Gastroesophageal sphincter (tissue), 4 donors: ENCODE data around the gene SUPT5H. TPM values are rescaled to one million over a fixed set of nuclear protein-coding genes. Genes with fewer than 3 reads are reported as not detected.

Source experiments
- ATAC-seq: fragments of 150-250 bp; one replicate; pipeline ENCODE4 v1.9.1; 2016; ENCODE audit warnings: mild to moderate bottlenecking, moderate library complexity
- H3K27ac ChIP-seq, 4 donors: fragments of 200-600 bp; sonication (generic) in 3 of 4; 1 replicate in 3 of 4; 2 replicates in 1 of 4; pipeline ENCODE4 v1.5.1; 2016 to 2019
- H3K27me3 ChIP-seq: fragments of 200-600 bp; sonication (generic); one replicate; pipeline ENCODE4 v1.5.1; 2019
- H3K36me3 ChIP-seq, 2 donors: fragments of 200-600 bp; sonication (generic); one replicate each; pipeline ENCODE4 v1.5.1; 2019; ENCODE audit warnings: control low read depth in 1 of 2
- H3K4me1 ChIP-seq, 3 donors: fragments of 200-600 bp; sonication (generic); 1 replicate in 2 of 3; 2 replicates in 1 of 3; pipeline ENCODE4 v1.5.1; 2016 to 2019; ENCODE audit warnings: control low read depth in 2 of 3
- H3K4me3 ChIP-seq, 2 donors: fragments of 200-600 bp; sonication (generic); one replicate each; pipeline ENCODE4 v1.5.1; 2019; ENCODE audit warnings: mild to moderate bottlenecking in 1 of 2, moderate library complexity in 1 of 2
- H3K9me3 ChIP-seq, 3 donors: fragments of 200-600 bp; sonication (generic); one replicate each; pipeline ENCODE4 v1.5.1; 2017 to 2019; ENCODE audit warnings: control low read depth in 2 of 3
- EP300 ChIP-seq: sonication (generic); formaldehyde crosslinking; IDR thresholded peaks from one replicate; pipeline ENCODE4 v1.6.1; 2017; ENCODE audit warnings: antibody characterized with exemption, mild to moderate bottlenecking
- POLR2A ChIP-seq, 2 donors: fragments of 450-650 bp; IDR thresholded peaks; one replicate each; pipeline ENCODE4 v1.6.1; 2017; ENCODE audit warnings: antibody characterized with exemption in 2 of 2, mild to moderate bottlenecking in 2 of 2, moderate library complexity in 1 of 2
- POLR2AphosphoS5 ChIP-seq: sonication (generic); formaldehyde crosslinking; IDR thresholded peaks from one replicate; pipeline ENCODE4 v1.6.1; 2017; ENCODE audit warnings: antibody characterized with exemption
- WGBS, 2 donors: methylation state at CpG; one replicate each; pipeline ENCODE4 v1.1.5; 2018; ENCODE audit warnings: low coverage in 1 of 2; 5-methylcytosine and 5-hydroxymethylcytosine counted together
- total RNA-seq, 4 donors: library from RNA; depleted of rRNA; stranded (reverse); fragments of >200 nt; gene quantifications; one replicate each; pipeline ENCODE4 v1.1.0, GENCODE V29; 2016
- TF ChIP-seq, protein P1 (sequence below), 4 experiments: fragments of 200-600 bp in 2 of 4; fragments of 450-650 bp in 2 of 4; sonication (generic) in 1 of 4; IDR thresholded peaks; one replicate each; pipeline ENCODE4 v1.5.1; 2017 to 2019; ENCODE audit warnings: antibody characterized with exemption in 4 of 4, mild to moderate bottlenecking in 2 of 4, moderate library complexity in 2 of 4

SUPT5H gene
- total RNA-seq, 4 donors from 2014 or later, result 71.5 to 99.1 (median 87.0) TPM

DNA sequence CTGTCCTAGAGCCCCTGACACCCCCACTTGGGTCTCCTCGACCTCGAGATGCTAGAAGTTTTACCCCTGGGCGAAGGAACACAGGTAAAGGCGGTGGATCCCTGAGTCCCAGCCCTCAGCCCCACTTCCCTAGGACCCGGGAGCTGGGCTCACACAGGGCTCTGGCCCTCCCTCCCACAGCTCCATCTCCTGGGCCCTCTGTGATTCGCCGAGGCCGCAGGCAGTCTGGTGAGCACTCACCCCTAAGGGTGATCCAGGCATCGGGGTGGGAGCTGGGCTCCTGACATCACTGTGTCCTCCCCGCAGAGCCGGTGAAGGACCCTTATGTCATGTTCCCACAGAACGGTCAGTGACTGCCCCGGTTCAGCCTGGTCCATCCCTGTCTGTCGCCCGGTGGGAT lies 24.6 kb upstream of the SUPT5H start:
- peaks cover 0 to 91% of the 10 kb centered on the region in 2 donors for H3K36me3 ChIP-seq
- WGBS, 2 donors, result 80% methylated on average over 1 of the region's 15 CpGs; no CpG with 5 or more reads in 1 of the 2 donors
- TF ChIP-seq POLR2AphosphoS5 (no peak), POLR2A (IDR thresholded peaks at IDR 0.05) (no peak), EP300 (no peak)
- TF ChIP-seq, protein P1, sequence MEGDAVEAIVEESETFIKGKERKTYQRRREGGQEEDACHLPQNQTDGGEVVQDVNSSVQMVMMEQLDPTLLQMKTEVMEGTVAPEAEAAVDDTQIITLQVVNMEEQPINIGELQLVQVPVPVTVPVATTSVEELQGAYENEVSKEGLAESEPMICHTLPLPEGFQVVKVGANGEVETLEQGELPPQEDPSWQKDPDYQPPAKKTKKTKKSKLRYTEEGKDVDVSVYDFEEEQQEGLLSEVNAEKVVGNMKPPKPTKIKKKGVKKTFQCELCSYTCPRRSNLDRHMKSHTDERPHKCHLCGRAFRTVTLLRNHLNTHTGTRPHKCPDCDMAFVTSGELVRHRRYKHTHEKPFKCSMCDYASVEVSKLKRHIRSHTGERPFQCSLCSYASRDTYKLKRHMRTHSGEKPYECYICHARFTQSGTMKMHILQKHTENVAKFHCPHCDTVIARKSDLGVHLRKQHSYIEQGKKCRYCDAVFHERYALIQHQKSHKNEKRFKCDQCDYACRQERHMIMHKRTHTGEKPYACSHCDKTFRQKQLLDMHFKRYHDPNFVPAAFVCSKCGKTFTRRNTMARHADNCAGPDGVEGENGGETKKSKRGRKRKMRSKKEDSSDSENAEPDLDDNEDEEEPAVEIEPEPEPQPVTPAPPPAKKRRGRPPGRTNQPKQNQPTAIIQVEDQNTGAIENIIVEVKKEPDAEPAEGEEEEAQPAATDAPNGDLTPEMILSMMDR (IDR thresholded peaks at IDR 0.05), result no peak
- H3K9me3 ChIP-seq, result no peaks in the 10 kb centered on the region
- H3K27ac ChIP-seq, result no peak overlapping the region
- no peak overlapping the region for H3K4me3 ChIP-seq
- no peaks in the 10 kb centered on the region for H3K27me3 ChIP-seq
- ATAC-seq, result no peak
- peaks cover 0 to 21% (median under 1%) of the 10 kb centered on the region in 3 donors for H3K4me1 ChIP-seq

DNA sequence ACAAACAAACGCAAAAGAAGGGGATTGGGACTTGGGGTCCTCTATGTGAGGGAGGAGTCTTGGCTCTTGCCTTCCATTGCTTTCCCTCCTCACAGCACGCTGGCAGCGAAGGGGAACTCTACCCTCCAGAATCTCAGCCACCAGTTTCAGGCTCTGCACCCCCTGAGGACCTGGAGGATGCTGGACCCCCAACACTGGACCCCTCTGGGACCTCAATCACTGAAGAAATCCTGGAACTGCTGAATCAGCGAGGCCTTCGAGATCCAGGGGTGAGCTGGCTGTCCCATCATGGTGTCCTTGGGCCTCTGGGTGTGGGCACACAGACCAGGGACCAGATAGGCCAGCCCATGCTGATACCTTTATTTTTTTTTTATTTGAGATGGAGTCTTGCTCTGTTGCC lies 23.4 kb upstream of the SUPT5H start:
- no peak overlapping the region for H3K4me3 ChIP-seq
- 63% methylated on average over 1 of the region's 5 CpGs; no CpG with 5 or more reads in 1 of the 2 donors for whole genome bisulfite sequencing, 2 donors
- H3K27me3 ChIP-seq, result no peaks in the 10 kb centered on the region
- no peak overlapping the region for H3K27ac ChIP-seq
- peaks cover 0 to 9% (median 0%) of the 10 kb centered on the region in 3 donors for H3K4me1 ChIP-seq
- no peaks in the 10 kb centered on the region for H3K9me3 ChIP-seq
- TF ChIP-seq, protein P1 (IDR thresholded peaks at IDR 0.05), result no peak
- no peak for TF ChIP-seq POLR2AphosphoS5
- no peak for TF ChIP-seq POLR2A (IDR thresholded peaks at IDR 0.05)
- TF ChIP-seq EP300, result no peak
- H3K36me3 ChIP-seq, result peaks cover 0 to 81% of the 10 kb centered on the region in 2 donors
- no peak for ATAC-seq

DNA sequence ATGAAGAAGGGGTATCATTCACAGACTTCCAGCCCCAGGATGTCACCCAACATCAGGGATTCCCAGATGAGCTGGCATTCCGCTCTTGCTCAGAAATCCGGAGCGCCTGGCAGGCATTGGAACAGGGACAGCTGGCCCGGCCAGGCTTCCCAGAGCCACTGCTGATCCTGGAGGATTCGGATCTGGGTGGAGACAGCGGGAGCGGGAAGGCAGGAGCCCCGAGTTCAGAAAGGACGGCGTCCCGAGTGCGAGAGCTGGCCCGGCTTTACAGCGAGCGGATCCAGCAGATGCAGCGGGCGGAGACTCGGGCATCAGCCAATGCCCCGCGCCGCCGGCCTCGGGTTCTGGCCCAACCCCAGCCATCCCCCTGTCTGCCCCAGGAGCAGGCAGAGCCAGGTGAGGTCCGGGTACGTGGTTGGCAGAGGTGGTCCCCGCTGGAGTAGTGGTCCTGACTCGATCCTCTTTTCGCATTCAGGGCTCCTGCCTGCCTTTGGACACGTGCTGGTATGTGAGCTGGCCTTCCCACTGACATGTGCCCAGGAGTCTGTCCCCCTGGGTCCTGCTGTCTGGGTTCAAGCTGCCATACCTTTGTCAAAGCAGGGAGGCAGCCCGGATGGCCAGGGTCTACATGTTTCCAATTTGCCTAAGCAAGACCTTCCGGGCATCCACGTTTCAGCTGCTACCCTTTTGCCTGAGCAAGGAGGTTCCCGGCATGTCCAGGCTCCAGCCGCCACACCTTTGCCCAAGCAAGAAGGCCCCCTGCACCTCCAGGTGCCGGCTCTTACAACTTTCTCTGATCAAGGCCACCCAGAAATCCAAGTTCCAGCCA lies 21.9 kb upstream of the SUPT5H start:
- Histone ChIP-seq H3K27me3 (no peaks in the 10 kb centered on the region), H3K9me3 (no peaks in the 10 kb centered on the region), H3K4me3 (no peak overlapping the region), H3K27ac (no peak overlapping the region), H3K36me3 (peaks cover 0 to 66% of the 10 kb centered on the region in 2 donors), H3K4me1 (peaks cover 0 to 13% (median 9%) of the 10 kb centered on the region in 3 donors)
- 63% methylated on average over 6 of the region's 35 CpGs; no CpG with 5 or more reads in 1 of the 2 donors for WGBS, 2 donors
- TF ChIP-seq POLR2AphosphoS5 (no peak), EP300 (no peak), POLR2A (IDR thresholded peaks at IDR 0.05) (no peak)
- TF ChIP-seq, protein P1 (IDR thresholded peaks at IDR 0.05), result no peak
- no peak for ATAC-seq

DNA sequence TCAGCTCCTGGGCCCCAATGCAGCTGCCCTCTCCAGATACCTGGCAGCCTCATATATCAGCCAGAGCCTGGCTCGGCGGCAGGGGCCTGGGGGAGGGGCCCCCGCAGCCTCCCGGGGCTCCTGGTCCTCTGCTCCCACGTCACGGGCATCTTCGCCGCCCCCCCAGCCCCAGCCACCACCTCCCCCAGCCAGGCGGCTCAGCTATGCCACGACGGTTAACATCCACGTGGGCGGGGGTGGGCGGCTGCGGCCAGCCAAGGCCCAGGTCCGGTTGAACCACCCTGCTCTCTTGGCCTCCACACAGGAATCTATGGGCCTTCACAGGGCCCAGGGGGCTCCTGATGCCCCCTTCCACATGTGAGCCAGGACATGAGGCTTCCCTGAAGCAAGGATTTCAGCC lies 20.4 kb upstream of the SUPT5H start:
- H3K36me3 ChIP-seq, result peaks cover 0 to 52% of the 10 kb centered on the region in 2 donors
- no peak for TF ChIP-seq POLR2AphosphoS5
- TF ChIP-seq, protein P1 (IDR thresholded peaks at IDR 0.05), result no peak
- no peak for TF ChIP-seq EP300
- TF ChIP-seq POLR2A (IDR thresholded peaks at IDR 0.05), result no peak
- H3K27ac ChIP-seq, result no peak overlapping the region
- peaks cover 4 to 27% (median 20%) of the 10 kb centered on the region in 3 donors for H3K4me1 ChIP-seq
- no peaks in the 10 kb centered on the region for H3K27me3 ChIP-seq
- no peak overlapping the region for H3K4me3 ChIP-seq
- H3K9me3 ChIP-seq, result no peaks in the 10 kb centered on the region
- WGBS, 2 donors, result no CpG with 5 or more reads among the region's 16 CpGs
- no peak for ATAC-seq

DNA sequence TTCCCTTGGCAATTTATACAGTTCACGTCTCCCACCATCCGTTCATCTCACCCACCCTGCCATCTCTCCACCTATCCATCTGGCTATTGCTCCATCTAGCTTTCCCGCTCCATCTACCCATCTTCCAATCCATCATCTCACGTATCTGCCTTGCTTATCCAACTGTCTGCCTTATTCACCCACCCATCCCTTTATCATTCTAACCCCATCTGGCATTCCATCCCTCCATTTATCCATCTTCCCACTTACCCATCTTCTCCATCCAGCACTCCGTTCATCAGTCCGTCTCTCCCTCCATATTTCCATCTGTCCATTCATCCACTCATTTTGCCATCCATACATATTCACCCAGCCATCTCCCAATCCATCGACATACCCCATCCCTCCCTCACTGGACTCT lies 19.6 kb upstream of the SUPT5H start:
- no peaks in the 10 kb centered on the region for H3K27me3 ChIP-seq
- H3K9me3 ChIP-seq, result no peaks in the 10 kb centered on the region
- H3K27ac ChIP-seq, result peak overlapping the region in 1 of 4 donors; percentile 17
- no peak overlapping the region for H3K4me3 ChIP-seq
- TF ChIP-seq POLR2A (IDR thresholded peaks at IDR 0.05) (no peak), EP300 (no peak)
- H3K4me1 ChIP-seq, result peaks cover 4 to 29% (median 20%) of the 10 kb centered on the region in 3 donors
- peaks cover 0 to 44% of the 10 kb centered on the region in 2 donors for H3K36me3 ChIP-seq
- ATAC-seq, result no peak
- WGBS, 2 donors, result 82 to 92% methylated on average over 6 to 7 of the region's 7 CpGs
